CD4-positive, alpha-beta T cell treated with Interleukin-6 at 100 ng/mL for 8 hours (primary cell): ENCODE data around the gene SLC22A5.
"Not testable (repeated sequence)": the region's sequence is repeated elsewhere in the genome, so short reads cannot be mapped to it uniquely, and the experiment has no call there.

Source experiments
- DNase-seq: peaks from one replicate; pipeline ENCODE4 v3.0.0-alpha.2; 2020; ENCODE audit warnings: mixed read lengths, low spot score

Gene SLC22A5

GRCh38 chr5:132388244-132389050 is 18.9 kb downstream of the SLC22A5 start:
- no peak for DNase-seq

- DNase-seq, result no peak
These were observed 19.5 kb downstream of the SLC22A5 start for GRCh38 chr5:132389051-132389331.

DNA sequence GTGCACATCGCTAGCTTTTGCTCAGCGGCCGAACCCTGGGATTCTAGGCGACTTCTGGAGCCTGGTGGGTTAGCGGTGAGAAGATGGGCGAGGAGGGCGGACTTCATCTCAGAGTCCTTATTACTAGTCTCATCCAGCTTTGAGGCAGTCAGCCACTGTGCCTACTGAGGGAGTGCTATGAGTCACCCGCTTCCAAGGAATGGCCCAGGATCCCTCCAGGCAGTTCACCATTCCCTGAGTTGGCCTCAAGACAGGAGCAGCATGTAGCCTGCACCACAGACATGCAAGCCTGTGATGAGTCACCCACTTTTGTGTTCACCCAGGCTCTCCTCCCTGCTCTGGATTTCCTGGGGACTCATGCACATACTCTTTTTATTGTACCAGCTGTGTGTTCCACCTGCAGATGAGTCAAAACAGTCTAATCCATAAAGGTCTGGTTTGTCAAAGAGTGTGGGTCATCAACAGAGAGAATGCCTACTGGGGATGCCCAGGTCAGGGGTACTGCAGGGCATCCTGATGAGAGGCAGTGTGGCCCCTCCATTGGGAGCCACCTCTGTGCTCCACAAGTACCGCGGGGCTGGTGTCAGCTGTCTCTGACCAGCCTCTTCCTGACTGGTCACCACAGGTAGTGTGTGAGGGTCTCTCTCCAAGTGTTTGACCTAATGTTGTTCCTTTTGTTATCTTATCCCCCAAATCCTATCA is 20.2 kb downstream of the SLC22A5 start:
- peak; percentile 41 for DNase-seq

DNA sequence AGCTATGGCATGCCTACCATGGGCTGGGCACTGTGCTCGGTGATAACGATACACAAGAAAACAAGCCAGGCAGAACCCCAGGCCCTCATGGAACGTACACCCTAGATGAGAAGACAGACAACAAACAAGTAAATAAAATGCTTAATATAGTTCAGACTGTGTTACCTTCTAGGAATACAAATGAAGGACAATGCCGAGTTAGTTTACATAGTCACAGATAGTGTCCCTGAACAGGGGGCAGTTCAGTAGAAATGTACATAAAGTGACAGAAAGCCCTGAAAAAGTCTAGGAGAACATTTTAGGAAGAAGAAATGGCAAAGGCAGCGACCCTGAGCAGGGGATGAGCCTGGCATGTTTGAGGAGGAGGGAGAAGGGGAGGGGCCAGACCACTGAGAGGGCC is 21.7 kb downstream of the SLC22A5 start:
- no peak for DNase-seq

DNA sequence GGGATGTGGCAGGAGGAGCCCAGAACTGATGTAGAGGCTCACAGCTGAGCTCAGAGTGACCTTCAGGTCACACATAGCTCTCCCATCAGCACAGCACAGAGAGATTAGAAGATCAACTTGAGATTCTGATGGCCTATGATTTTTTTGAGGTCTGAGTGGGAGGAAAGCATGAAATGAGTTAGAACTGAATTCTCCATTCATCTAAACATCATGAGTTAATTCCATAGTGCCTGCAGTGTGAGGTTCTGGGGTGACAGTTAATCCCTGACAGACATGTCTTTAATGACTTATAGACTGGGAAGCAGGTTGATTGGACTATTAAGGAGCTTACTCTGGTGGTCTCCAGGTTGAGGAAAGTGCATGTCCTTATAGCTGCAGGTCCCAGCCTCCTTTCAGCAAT is 22.4 kb downstream of the SLC22A5 start:
- no peak for DNase-seq

GRCh38 chr5:132392411-132392810 is 22.9 kb downstream of the SLC22A5 start:
- DNase-seq, result no peak

- no peak for DNase-seq
These were observed 23.7 kb downstream of the SLC22A5 start for GRCh38 chr5:132392978-132393825.

- no peak for DNase-seq
These were observed 25.3 kb downstream of the SLC22A5 start for GRCh38 chr5:132394667-132395259.

DNA sequence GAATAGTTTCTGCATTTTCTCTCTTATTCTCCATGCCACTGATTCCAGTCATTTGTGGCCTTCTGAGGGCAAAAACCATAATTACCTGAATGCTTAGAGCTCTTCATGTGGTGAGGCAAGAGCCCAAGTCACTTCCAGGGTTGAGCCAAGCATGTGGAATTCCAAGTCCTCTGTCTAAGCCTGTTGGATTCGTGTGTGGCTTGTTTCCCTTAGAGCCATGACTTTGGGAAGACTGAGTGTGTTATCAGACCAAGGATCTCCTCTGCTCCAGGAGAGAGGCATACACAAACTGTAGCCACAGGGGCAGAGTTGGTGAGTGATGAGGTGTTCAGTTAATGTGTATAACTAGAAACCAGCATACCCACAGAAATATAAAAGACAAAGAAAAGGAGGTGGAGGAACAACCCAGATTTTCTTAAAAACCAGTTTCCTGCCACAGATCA is 27.1 kb downstream of the SLC22A5 start:
- no peak for DNase-seq

DNA sequence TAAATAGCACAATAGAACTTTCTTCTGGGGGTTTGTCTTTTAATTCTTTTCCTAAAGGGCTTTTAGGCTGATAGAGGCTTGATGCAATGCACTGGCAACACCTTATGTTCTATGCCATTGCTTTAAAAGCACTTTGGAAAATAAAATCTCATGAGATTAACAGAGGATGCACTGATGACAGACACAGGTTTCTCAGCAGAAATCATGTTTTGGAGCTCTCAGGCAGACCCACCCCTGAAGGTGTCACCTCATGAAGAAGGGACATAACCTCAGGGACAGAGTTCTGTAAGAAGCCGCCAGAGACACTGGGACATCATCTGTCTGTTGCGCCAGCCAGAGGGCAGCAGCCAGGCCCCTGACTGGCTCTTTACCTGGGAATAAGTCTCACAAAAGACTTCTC is 27.7 kb downstream of the SLC22A5 start:
- no peak for DNase-seq

- DNase-seq, result not testable (repeated sequence)
These were observed 28.6 kb downstream of the SLC22A5 start for GRCh38 chr5:132397936-132398675.

DNA sequence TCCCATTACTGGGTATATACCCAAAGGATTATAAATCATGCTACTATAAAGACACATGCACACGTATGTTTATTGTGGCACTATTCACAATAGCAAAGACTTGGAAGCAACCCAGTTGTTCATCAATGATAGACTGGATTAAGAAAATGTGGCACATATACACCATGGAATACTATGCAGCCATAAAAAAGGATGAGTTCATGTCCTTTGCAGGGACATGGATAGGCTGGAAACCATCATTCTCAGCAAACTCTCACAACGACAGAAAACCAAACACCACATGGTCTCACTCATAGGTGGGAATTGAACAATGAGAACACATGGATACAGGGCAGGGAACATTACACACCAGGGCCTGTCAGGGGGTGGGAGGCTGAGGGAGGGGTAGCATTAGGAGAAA is 34.5 kb downstream of the SLC22A5 start:
- DNase-seq, result not testable (repeated sequence)

DNA sequence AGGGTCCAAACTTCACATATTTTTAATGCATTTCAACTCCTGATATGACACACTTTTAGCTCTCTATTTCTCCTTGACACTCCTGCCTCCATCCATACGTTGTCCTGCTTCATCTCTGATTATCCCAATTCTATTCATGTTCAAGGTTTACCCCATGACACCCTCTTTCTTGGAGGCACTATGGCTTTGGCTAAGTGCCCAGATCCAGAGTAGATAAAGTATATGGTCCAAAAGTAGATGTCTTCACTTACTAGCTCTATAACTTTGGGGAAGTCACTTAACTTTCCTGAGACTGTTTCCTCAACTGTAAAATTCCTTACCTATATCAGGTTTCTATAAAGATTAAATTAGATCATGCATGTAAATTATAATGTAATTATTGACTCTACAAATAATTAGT is 36.1 kb downstream of the SLC22A5 start:
- DNase-seq, result no peak

DNA sequence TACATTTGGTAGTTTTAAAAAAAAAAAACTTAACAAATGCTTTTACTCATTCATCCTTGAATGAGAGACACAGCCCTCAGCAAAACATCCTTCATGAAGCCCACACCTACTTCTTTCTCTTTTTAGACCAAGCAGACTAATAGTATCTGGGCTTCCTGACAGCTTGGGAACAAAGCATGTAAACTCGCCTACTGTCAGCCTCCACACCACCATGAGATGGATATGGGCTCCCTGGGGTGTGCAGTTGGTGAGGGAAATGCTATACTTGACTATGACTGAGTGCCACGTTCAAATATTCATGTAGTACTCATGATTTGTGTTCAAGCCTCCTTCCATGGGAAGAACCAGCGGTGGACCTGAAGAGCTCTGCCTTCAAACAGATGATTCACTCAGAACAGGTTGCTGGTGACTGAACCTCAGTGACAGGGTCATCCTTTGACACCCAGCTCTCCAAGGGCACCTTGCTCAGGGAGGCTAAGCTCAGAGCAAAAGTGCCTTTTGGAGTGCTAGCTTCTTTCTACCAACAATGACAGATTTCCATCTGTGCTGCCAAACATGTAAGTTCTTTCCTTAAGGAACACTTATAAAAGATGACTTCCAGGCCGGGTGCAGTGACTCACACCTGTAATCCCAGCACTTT is 36.8 kb downstream of the SLC22A5 start:
- DNase-seq, result no peak

DNA sequence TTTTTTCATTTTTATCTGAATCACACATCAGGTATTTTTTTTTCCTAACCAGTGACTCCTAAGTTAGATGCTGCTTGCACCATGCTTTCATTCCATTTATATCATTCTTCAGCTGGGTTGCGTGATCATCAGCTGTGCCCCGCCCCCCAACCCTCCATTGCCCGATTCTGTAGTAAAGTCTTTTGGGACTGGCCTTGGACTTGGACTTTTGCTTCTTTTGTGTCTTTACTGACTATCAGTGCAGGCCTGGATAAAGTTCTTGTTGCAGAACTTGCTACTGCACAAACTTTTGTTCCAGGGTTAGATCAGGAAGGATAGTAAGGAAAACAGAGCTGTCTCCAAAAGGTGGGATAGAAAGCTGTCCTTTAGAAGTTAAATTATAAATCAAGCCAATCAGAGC is 38.5 kb downstream of the SLC22A5 start:
- no peak for DNase-seq

GRCh38 chr5:132408456-132408855 is 38.9 kb downstream of the SLC22A5 start:
- no peak for DNase-seq

DNA sequence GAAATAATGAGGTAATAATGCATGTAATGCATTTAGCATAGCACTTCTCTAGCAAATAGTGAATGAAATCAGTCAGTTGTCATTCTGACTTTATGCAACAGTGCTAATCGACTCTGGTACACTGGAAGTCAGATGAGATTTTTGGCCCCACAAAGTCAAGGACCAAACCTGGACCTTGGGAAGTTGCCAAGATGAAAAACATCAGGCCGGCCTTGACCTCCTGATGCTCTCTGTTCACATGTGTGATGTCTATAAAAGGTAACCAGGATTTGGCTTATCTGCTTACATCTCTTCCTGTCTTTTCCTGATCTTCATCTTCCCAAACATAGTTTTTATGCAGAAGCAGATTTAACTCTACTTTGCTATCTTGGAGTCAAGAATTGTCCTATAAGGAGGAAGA is 39.5 kb downstream of the SLC22A5 start:
- DNase-seq, result no peak

- peak; percentile 75 for DNase-seq
These were observed 41.2 kb downstream of the SLC22A5 start for GRCh38 chr5:132410451-132411303.

- peak; percentile 53 for DNase-seq
These were observed 41.9 kb downstream of the SLC22A5 start for GRCh38 chr5:132411304-132412013.

DNA sequence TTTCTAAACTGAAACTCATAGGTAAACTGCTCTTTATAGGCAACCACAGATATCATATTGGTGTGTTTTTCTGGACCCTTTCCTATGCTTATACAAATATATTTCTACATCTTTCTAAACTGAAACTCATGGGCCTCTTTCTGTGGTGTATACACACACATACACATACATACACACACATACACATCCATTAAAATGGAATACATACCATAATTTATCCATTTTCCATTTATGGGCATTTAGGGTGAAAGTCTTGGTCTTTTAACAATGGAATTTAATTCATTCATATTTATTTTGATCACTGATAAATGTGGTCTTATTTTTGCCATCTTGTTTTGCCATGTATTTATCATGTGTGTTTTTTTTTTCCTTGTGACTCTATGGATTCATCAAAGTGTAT is 44.1 kb downstream of the SLC22A5 start:
- no peak for DNase-seq
